IgD-negative memory B cell (primary cell): ENCODE measurements around the gene CALHM6. TPM values are rescaled to one million over a fixed set of nuclear protein-coding genes. Genes with fewer than 3 reads are reported as not detected.
"Not testable (repeated sequence)": the region's sequence is repeated elsewhere in the genome, so short reads cannot be mapped to it uniquely, and the experiment has no call there.

ENCODE experiments used
- H3K27ac Mint-ChIP-seq, 3 donors: one replicate each; pipeline ENCODE4 v1.8.0; 2020 to 2022; ENCODE audit warnings: mild to moderate bottlenecking in 3 of 3, mixed read lengths in 3 of 3, moderate library complexity in 1 of 3
- H3K27me3 Mint-ChIP-seq: one replicate; pipeline ENCODE4 v1.8.0; 2021; ENCODE audit warnings: mixed read lengths
- H3K36me3 Mint-ChIP-seq: one replicate; pipeline ENCODE4 v1.8.0; 2020; ENCODE audit warnings: mild to moderate bottlenecking, mixed read lengths
- H3K4me1 Mint-ChIP-seq, 3 donors: one replicate each; pipeline ENCODE4 v1.8.0; 2020 to 2022; ENCODE audit warnings: mixed read lengths in 3 of 3, mild to moderate bottlenecking in 1 of 3
- H3K4me3 Mint-ChIP-seq, 4 donors: one replicate each; pipeline ENCODE4 v1.8.0; 2020 to 2022; ENCODE audit warnings: mild to moderate bottlenecking in 4 of 4, mixed read lengths in 4 of 4, moderate library complexity in 3 of 4
- H3K9me3 Mint-ChIP-seq, 3 donors: one replicate each; pipeline ENCODE4 v1.8.0; 2020 to 2021; ENCODE audit warnings: mixed read lengths in 3 of 3, mild to moderate bottlenecking in 1 of 3
- polyA plus RNA-seq: library from polyadenylated mRNA; unstranded; fragments of 300-500 nt; fragmentation: Illumina TruSeq; gene quantifications from one replicate; pipeline ENCODE4 v1.2.3, GENCODE V29; 2021

CALHM6 gene
- polyA plus RNA-seq, 1 donor from 2014 or later: 307 TPM

GRCh38 chr6:116482780-116483179 lies 21.6 kb downstream of the CALHM6 start:
- Mint-ChIP-seq H3K4me1 (peaks cover 0 to 2% (median 0%) of the 10 kb centered on the region in 3 donors), H3K4me3 (no peak overlapping the region), H3K36me3 (peaks cover 3% of the 10 kb centered on the region), H3K27ac (no peak overlapping the region), H3K9me3 (no peaks in the 10 kb centered on the region), H3K27me3 (peaks cover 8% of the 10 kb centered on the region)

GRCh38 chr6:116483616-116484015 lies 22.4 kb downstream of the CALHM6 start:
- Mint-ChIP-seq H3K27ac (no peak overlapping the region), H3K9me3 (no peaks in the 10 kb centered on the region), H3K27me3 (peaks cover 8% of the 10 kb centered on the region), H3K4me1 (peaks cover 0 to 2% (median 0%) of the 10 kb centered on the region in 3 donors), H3K36me3 (peaks cover 7% of the 10 kb centered on the region), H3K4me3 (no peak overlapping the region)

DNA sequence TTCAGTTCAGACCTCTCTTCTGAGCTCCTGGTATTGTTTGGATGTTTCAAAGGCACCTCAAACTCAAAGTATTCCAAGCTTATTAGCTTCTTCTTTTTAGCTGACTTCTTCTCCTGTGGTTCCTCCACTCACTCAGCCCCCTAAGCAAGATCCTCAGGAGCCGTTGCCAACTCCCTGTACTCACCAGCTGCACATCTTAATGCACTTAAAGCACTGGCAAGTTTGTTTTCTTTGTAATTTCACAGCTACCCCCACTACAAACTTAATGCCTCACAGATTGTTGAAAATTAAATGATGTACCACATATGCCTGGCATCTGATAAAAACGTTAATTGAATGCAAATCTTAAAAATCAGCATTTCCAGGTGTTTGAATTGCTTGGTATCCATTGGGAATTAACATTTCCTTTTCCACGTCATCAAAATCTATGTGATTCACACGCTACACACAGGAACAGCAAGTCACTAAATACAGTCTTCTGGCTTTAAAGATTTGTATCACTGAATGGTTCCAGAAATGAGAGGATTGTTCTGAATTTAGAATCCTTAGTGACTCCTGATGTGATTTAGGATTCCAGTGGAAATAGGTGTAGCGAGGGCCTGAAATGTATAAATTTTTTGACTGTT lies 24.5 kb downstream of the CALHM6 start:
- Mint-ChIP-seq H3K4me1 (peaks cover 0 to 2% (median 1%) of the 10 kb centered on the region in 3 donors), H3K36me3 (peaks cover 8% of the 10 kb centered on the region), H3K27me3 (peaks cover 11% of the 10 kb centered on the region), H3K4me3 (no peak overlapping the region), H3K9me3 (peaks cover 0 to 6% (median 0%) of the 10 kb centered on the region in 3 donors), H3K27ac (no peak overlapping the region)

DNA sequence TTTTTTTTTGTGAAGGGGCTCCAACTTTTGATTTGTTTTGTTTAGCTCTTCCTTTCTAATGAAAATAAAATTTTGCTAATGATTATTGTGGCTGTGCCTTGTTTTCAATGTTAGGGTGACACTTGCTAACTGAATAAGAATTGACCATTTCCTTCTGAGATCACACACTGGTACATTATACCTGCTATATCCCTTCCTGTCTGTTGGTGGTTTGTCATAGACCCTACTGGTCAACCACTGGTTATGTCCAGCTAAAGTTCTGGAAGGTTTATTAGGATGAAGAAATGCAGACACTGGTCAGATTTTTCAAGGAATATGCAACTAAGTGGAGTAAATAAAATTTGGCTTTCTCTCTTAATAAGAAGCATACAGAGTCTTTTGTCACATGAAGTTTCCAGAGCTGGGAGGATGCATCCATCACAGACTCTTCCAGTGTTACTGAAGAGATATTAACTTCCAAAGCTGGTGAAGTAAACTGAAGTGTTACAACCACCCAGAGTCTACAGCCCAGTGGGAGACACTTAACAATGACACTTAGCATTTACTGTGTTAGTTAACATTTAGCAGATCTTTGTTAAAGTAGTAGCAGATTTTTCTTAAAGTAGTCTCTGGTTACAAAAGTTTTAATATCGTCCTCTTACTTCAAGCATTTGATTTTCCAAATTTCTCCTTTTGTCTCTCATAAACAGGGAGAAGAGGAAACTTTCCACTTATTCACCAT lies 30.6 kb downstream of the CALHM6 start:
- Mint-ChIP-seq H3K4me1 (peaks cover 0 to 1% (median 0%) of the 10 kb centered on the region in 3 donors), H3K36me3 (peaks cover 8% of the 10 kb centered on the region), H3K9me3 (peaks cover 0 to 6% (median 5%) of the 10 kb centered on the region in 3 donors), H3K27ac (no peak overlapping the region), H3K4me3 (no peak overlapping the region), H3K27me3 (peaks cover 6% of the 10 kb centered on the region)

GRCh38 chr6:116492331-116493067 lies 31.3 kb downstream of the CALHM6 start:
- no peak overlapping the region for H3K4me3 Mint-ChIP-seq
- no peak overlapping the region for H3K27ac Mint-ChIP-seq
- H3K4me1 Mint-ChIP-seq: peaks cover 0 to 1% (median 0%) of the 10 kb centered on the region in 3 donors
- H3K27me3 Mint-ChIP-seq: peaks cover 6% of the 10 kb centered on the region
- H3K36me3 Mint-ChIP-seq: peaks cover 8% of the 10 kb centered on the region
- peaks cover 0 to 6% (median 5%) of the 10 kb centered on the region in 3 donors for H3K9me3 Mint-ChIP-seq

- H3K9me3 Mint-ChIP-seq, H3K4me1 Mint-ChIP-seq, H3K4me3 Mint-ChIP-seq, H3K27me3 Mint-ChIP-seq, H3K36me3 Mint-ChIP-seq, H3K27ac Mint-ChIP-seq: not testable (repeated sequence)
Measured at GRCh38 chr6:116495161-116495560, 34.0 kb downstream of the CALHM6 start.

- Mint-ChIP-seq H3K36me3 (peaks cover 2% of the 10 kb centered on the region), H3K27me3 (peaks cover 5% of the 10 kb centered on the region), H3K4me1 (no peaks in the 10 kb centered on the region), H3K27ac (no peak overlapping the region), H3K9me3 (peaks cover 0 to 3% (median 2%) of the 10 kb centered on the region in 3 donors), H3K4me3 (no peak overlapping the region)
Measured at GRCh38 chr6:116497113-116497676, 36.0 kb downstream of the CALHM6 start.

- Mint-ChIP-seq H3K36me3 (peaks cover 5% of the 10 kb centered on the region), H3K27ac (no peak overlapping the region), H3K4me3 (no peak overlapping the region), H3K9me3 (peaks cover 0 to 4% (median 0%) of the 10 kb centered on the region in 3 donors), H3K4me1 (peaks cover 7 to 9% (median 8%) of the 10 kb centered on the region in 3 donors), H3K27me3 (peaks cover 5% of the 10 kb centered on the region)
Measured at GRCh38 chr6:116500969-116501433, 39.8 kb downstream of the CALHM6 start.

GRCh38 chr6:116507324-116507723 lies 46.1 kb downstream of the CALHM6 start:
- Mint-ChIP-seq H3K36me3 (peaks cover 5% of the 10 kb centered on the region), H3K9me3 (peaks cover 0 to 10% (median 7%) of the 10 kb centered on the region in 3 donors), H3K4me3 (no peak overlapping the region)

DNA sequence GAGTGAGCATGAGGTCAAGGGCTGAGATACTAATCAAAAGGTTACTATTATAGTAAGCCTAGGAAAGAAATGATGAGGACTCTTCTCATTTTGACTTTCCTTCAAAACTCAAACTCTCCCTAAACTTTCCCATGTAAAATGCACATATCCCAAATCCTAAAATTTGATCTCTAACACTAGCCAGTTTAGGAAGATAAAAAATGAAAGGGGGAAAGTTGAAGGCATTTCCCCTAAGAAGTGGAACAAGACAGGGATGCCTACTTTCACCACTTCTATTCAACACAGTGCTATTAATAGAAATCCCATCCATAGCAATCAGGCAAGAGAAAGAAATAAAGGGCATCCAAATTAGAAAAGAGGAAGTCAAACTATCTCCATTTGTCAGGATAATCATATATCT lies 47.4 kb downstream of the CALHM6 start:
- Mint-ChIP-seq H3K4me3 (no peak overlapping the region), H3K4me1 (peaks cover 13 to 21% (median 20%) of the 10 kb centered on the region in 3 donors), H3K9me3 (peaks cover 0 to 10% (median 7%) of the 10 kb centered on the region in 3 donors), H3K27me3 (peaks cover 2% of the 10 kb centered on the region), H3K36me3 (peaks cover 2% of the 10 kb centered on the region), H3K27ac (no peak overlapping the region)

More at GRCh38 chr6:116507324-116507723, 46.1 kb downstream of the CALHM6 start:
- peaks cover 13 to 18% (median 14%) of the 10 kb centered on the region in 3 donors for H3K4me1 Mint-ChIP-seq
- peaks cover 2% of the 10 kb centered on the region for H3K27me3 Mint-ChIP-seq
- H3K27ac Mint-ChIP-seq: no peak overlapping the region

DNA sequence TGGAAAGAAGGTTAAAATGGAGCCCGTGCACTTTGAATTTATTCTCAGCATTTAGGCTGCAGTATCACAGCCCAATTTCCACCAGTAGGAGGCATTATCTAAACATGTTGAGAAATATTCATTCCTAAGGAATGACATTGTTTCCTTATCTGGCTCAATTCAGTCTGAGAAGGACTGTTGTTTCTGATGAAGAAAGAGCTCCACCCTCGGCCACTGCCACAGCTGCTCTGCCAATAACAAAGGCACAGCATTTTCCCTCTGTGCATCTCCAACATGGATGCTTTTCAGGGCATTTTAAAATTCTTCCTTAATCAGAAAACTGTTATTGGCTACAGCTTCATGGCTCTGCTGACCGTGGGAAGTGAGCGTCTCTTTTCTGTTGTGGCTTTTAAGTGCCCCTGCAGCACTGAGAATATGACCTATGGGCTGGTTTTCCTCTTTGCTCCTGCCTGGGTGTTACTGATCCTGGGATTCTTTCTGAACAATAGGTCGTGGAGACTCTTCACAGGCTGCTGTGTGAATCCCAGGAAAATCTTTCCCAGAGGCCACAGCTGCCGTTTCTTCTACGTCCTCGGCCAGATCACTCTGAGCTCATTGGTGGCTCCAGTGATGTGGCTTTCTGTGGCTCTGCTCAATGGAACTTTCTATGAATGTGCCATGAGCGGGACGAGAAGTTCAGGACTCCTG lies 50.4 kb downstream of the CALHM6 start, which contains the start of gene CALHM5:
CALHM5 (plus strand) TSS at position 216 of the 687 bp plus-strand sequence; CDS start at position 274, 58 bp downstream.
- Mint-ChIP-seq H3K27ac (peak within 1 kb of the TSS in 1 of 3 donors; percentile 24), H3K4me3 (peak within 1 kb of the TSS in 1 of 4 donors; percentile 47), H3K9me3 (peaks cover 0 to 10% (median 5%) of the 10 kb centered on the region in 3 donors), H3K4me1 (peaks cover 9 to 18% (median 11%) of the 10 kb centered on the region in 3 donors), H3K36me3 (no peaks in the 10 kb centered on the region), H3K27me3 (peaks cover under 1% of the 10 kb centered on the region)

DNA sequence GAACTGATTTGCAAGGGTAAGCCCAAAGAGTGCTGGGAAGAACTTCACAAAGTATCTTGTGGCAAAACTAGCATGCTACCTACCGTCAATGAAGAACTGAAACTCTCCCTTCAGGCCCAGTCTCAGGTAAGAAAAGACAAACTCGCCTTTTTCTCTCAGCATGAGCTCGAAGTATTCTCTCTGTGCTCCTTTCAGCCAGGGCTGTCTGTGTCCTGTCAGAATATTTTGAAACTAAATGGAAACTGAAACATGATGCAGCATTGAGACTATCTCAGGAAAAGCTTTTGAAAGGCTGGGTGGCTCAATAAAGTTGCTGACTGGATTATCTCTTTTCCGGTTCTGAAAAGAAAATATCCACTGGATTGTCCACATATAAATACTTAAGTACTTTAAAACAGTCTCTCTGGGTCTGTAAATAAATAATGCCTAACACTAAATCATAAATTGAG lies 51.0 kb downstream of the CALHM6 start:
- H3K4me3 Mint-ChIP-seq: peak overlapping the region in 1 of 4 donors; percentile 47
- no peaks in the 10 kb centered on the region for H3K36me3 Mint-ChIP-seq
- H3K27ac Mint-ChIP-seq: peak overlapping the region in 1 of 3 donors; percentile 24
- H3K27me3 Mint-ChIP-seq: no peaks in the 10 kb centered on the region
- H3K9me3 Mint-ChIP-seq: peaks cover 0 to 10% (median 5%) of the 10 kb centered on the region in 3 donors
- H3K4me1 Mint-ChIP-seq: peaks cover 9 to 18% (median 11%) of the 10 kb centered on the region in 3 donors

DNA sequence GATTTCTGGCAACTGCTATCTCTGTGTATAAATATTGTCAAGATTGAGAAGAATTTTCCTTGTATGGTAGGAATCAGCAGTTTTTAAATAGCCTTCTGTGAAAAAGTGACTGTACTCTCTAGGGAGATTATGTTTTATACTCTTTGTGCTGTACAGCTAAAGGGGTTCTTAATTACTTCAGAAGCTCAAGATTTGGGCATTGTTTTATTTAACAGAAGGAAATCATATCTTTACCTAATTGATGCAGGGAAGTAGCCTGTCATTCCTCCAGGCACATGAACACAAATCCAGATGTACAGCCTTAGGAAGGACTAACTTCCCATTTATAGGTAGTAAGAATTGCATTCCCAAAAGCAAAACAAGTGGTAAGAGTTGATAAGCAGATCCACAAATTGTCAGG lies 51.6 kb downstream of the CALHM6 start:
- Mint-ChIP-seq H3K27ac (no peak overlapping the region), H3K27me3 (no peaks in the 10 kb centered on the region), H3K36me3 (no peaks in the 10 kb centered on the region), H3K4me1 (peaks cover 9 to 18% (median 11%) of the 10 kb centered on the region in 3 donors), H3K4me3 (no peak overlapping the region), H3K9me3 (peaks cover 0 to 10% (median 3%) of the 10 kb centered on the region in 3 donors)
